Stimulated activated CD4-positive, alpha-beta T cell treated with anti-CD3 and anti-CD28 coated beads, Interleukin-1b, Interleukin-23, amount 100 ng/mL, for 24 hours (primary cell): Measurements from ENCODE around the gene SNX25.
"Not testable (repeated sequence)": the region's sequence is repeated elsewhere in the genome, so short reads cannot be mapped to it uniquely, and the experiment has no call there.

ENCODE experiments used
- DNase-seq, 4 experiments: peaks; one replicate each; pipeline ENCODE4 v3.0.0-alpha.2; 2020; ENCODE audit warnings: low read depth in 4 of 4, low spot score in 1 of 4

The SNX25 gene

DNA sequence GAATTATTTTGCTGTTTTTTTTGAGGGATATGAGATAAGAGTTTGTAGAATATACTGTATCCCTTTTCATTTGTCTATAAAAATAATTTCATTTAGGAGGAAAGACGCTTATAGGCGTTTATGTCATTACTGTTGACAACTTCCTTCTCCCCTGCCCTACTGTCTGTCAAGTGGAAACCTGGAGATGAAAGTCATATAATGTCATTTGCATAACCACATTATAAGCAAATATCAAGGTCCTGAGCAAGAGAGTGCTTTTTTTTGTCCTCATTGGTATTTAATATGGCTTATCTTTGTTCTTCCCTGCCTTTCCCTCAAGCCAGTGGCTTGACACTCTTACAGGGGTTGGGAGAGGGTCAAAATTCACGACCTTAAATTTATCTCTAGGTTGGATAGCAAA, 130.5 kb downstream of the SNX25 start:
- DNase-seq = no peak

DNA sequence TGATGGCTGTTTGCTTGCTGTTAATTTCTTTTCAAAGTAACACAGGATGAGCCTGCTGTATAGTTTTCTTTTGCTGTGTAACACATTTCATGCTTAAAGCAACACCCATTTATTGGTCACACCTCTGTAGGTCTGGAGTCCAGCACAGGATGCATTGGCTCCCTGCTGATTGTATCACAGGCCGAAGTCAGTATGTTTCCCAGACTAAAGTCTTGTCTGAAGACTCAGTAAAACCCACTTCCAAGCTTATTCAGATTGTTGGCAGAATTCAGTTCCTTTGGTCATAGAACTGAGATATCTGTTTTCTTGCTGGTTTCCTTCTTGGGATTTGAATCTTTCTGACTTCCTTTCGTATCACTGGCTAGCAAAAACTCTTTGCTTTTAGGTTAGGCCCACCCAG, 132.0 kb downstream of the SNX25 start:
- DNase-seq = no peak

DNA sequence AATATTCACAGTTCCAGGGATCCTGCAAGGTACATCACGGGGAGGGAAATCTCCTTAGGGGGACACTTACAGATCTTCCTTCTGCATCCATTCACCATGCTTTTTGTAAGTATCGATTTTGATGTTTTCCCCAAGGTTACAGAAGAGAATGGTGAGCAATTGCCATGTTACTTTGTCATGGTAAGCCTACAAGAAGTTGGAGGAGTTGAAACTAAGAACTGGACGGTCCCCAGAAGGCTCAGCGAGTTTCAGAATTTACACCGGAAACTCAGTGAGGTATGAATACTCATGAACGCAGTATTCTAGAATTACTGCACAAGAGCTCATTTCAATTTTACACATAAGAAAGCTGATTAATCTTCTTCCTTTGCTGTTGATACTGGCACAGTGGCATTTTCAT, 132.4 kb downstream of the SNX25 start:
- DNase-seq = no peak

DNA sequence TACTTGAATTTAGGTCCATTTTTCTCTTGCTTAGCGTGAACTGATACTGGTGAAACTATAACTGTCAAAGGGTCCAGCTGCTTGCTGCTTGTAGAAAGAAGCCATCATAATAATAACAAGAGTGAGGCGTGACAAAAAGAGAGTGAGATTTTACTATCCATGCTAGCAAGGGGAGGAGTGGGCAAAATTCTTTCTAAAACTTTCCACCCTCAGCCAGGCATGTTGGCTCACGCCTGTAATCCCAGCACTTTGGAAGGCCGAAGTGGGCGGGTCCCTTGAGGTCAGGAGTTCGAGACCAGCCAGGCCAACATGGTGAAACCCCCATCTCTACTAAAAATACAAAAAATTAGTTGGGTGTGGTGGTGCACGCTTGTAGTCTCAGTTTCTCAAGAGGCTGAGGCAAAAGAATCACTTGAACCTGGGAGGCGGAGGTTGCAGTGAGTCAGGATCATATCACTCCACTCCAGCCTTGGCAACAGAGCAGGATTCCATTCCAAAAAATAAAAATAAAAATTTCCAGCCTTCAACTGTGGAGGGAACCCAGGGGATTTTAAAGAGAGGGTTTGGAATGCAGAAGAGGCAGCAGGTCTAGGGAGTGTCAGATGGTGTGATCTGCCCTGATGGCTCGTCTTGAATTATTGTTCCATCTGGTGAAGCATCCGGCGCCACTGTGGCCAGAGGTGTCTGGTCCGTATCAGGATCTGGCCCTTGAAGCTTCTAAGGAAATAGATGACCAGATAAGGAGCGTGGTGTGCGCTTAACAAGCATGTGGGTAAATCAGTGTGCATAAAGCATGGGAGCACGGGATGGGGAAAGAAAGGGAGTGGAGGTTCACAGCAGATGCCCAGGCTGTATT, 134.6 kb downstream of the SNX25 start:
- DNase-seq = no peak

DNA sequence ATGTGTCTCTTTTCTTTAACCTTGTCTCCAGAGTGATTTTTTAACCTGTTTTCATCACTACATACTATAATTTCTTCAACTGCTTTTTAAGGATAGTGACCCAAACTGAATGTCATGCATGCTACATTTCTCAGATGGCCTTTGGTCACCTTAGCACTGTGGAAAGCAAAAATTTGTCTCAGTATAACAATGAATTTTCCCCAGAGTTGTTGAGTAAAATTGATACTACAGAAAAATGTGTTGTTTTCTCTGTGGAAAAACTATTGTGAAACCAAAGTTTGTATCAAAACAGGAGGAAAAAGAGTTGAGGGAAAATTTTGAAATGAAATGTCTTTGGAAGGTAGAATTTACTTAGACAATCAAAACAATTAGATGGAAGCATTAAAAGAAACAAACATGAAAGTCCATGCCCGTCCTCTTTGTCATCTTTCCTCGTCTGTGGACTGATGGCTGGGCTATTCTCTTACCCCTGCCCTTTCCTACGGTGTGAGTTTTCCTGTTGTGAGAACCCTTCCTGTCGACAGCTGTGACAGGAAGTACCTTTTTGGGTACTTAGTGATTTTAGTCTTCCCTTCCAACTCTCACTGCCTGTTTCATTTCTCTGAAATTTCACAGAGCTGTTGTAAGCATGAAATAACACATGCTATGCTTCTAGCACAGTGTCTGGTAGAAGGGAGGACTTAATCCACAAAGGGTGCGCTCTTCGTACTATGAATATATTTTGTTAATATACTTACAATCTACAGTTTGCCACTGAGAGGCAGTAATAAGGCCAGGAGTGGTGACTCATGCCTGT, 135.5 kb downstream of the SNX25 start:
- DNase-seq = no peak

DNA sequence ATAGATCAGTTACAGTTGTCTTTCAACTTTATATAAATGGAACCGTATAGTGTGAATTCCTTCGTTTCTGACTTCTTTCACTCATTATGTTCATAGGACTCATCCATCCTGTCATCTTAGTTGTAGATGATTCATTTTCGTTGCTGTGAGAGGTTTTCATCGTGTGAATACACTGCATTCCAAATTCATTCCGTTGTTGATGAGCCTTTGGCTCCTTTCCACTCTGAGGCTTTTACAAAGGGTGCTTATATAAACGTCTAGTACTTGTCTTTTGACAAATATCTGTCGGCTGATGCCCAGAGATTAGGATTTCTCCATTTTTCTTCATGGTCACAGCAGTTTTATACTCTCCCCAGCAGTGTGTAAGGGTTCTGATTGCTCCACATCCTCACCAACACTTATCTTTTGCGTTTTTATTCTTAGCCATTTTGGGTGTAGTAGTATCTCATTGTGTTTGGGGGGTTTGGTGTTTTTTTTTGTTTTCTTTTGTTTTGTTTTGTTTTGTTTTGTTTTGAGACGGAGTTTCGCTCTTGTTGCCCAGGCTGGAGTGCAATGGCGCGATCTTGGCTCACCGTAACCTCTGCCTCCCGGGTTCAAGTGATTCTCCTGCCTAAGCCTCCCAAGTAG, 137.7 kb downstream of the SNX25 start:
- DNase-seq = no peak

DNA sequence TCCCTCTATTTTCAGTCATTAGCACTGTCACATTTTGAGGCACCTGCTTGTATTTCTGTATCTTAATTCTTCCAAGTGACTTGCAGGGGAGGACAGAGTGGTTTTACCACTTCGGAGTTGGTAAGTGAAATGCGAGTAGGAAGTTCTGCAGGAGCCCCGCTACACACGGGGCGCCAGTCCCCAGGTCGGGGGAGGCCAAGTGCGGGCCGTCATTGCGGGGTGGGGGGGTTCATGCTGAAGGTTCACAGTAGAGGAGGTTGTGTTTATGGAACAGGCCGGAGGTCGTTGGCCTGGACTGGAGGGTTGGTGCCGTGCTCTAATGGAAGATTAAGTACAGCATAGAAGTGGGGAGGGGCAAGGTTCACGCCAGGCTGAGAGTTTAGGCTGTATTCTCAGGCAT, 142.3 kb downstream of the SNX25 start:
- DNase-seq = no peak

DNA sequence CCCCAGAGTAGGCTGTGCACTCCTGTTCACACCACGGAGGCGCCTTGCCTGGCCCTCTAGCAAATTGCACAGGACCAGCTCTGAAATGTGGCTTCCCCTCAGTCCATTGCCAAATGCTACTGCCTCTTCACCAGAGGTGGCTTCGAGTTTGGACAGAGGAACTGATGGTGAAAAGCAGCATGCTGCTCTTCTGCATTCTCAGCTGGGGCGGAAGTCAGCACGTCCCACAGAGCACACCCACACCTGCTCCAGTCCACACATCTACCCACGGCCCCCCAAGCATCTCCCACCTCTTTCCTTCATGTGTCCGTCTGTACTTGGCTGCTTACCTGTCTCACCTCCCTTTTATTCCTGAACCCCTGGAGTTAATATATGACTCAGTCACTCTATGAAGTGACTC, 142.8 kb downstream of the SNX25 start:
- no peak for DNase-seq

DNA sequence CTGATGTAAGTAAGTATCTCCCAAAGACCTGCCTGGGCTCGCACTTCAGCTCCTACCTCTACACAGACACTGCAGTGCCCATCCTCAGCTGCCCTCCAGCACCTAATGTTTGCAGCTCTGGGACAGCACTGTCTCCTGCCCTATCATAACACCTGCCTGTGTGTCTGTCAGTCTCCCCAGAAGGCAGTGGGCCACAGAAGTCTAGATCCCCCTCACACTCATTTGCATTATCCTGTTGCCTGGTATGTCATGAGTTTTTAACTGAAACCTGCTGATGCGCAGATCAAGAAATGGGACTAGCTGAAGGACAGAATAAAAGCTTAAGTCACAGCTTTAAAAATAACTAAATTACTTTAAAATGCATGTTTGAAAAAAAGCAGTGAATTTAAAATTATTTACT, 143.3 kb downstream of the SNX25 start:
- no peak for DNase-seq

DNA sequence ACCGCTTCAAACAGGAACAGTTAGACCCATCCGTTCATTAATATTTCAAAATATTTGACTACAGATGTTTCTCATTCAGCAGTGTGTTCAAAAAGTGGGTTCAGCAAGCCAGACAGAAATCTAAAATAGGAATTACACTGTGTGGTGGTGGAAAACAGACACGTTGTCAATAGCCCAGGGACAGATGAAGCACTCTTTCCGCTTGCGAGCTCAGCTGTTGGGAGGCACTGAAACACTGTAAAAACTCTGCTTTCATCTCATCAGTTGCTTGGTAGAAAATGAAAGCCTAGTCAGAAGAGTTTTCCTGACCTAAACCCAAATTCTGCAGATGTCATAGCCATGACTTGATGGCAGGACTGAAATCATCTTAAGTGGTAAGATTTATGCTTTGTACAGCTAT, 147.8 kb downstream of the SNX25 start:
- DNase-seq = no peak

DNA sequence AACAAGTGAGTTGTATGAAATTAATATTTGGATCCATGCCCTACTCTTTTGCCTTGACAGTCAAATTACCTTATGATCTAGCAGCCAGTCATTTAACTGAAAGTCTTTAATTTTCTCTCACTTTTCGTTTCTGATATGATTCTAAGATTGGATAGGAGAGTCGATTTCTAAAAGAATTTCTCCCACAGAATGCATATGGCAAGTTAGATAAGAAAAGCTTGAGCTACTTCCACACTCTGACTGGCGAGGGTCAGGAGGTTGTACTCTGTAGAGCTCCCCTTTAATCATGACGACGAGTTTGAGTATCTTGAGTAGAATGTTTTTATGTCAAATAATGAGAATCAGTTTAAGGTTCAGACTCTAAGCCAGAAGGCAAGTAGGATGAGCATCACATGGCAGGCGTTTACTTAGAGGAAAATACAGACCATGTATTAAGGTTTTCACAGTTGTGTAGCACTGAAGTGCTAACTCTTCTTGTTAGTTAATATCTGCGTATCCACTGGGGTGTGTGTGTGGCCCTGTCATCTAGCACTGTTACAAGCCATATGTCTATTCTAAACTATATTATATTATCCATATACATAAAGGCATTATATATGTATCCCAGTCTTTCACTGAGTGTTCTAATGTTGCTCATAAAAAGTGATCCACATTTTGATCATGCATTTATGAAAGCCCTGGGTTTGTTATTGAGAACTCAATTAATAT, 148.5 kb downstream of the SNX25 start:
- DNase-seq = no peak

DNA sequence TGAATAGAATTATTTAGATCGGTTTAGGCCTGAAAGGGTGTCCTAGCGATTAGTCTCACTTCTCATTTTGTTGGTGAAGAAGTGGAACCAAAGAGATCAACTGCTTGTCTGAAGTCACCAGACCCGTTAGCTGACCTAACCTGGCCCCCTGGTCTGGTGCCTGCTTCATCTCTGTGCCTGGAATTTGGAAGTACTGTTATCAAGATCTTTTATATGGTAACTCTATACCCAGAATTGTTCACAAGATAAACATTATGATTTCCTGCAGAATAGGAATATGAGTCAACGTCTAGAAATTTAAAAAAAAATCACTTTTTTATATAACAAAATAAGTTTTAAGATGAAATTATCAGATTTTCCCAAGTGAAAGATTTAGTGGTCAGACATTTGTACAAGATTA, 149.1 kb downstream of the SNX25 start:
- DNase-seq = no peak

DNA sequence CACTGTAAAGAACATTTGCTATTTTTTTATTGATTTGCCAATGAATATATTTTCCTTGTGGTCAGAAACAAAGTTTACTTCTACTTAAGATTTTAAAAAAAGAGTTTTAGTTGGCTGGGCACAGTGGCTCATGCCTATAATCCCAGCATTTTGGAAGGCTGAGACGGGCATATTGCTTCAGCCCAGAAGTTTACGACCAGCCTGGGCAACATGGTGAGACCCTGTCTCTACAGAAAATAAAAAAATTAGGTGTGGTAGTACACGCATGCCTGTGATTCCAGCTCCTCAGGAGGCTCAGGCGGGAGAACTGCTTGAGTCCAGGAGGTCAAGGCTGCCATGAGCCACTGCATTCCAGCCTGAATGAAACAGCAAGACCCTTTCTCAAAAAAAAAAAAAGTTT, 149.6 kb downstream of the SNX25 start:
- DNase-seq = no peak

DNA sequence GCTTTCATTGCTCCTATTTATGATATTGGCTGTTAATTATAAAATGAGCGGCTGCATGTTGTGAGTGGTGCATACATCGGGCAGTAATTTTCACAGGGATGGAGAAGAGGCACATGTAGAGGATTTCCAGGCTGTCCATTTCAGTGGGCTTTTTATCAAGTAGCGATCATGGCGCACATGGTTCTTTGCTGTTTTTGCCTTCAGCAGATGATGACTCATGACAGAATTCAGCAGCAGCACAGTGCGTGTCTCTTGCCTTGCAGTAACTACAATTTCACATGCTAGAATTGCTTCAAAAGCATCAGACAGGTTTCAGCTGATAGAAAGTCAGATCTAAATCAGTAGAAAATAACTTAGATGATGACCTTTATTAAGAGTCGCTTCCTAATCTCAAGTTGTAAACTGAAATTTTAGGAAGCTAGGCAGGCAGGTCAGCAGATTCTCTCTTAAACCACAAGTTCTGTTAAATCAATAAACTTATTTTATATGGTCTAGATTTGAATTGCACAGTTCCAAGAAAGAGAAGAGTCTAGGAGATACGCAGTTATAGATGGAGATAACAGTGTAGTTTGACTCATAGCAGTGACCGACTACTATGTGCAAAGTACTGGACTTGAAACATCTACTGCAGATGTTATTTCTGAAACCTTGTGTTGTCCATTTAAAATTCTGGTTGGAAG, 150.5 kb downstream of the SNX25 start:
- no peak for DNase-seq

DNA sequence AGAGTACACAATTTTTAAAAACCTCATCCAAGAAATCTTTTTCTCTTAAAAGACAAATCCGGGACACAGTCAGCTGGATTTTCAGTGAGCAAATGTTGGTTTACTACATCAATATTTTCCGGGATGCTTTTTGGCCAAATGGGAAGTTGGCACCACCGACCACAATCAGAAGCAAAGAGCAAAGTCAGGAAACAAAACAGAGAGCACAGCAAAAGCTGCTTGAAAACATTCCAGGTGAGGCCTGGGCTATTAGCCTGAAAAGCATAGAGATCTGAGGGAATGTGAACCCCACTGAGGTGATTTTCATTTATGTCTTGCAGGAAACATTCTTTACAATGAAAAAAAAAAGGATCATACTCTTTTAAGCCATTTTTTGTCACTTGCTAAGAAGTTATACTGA, 152.5 kb downstream of the SNX25 start:
- no peak for DNase-seq

DNA sequence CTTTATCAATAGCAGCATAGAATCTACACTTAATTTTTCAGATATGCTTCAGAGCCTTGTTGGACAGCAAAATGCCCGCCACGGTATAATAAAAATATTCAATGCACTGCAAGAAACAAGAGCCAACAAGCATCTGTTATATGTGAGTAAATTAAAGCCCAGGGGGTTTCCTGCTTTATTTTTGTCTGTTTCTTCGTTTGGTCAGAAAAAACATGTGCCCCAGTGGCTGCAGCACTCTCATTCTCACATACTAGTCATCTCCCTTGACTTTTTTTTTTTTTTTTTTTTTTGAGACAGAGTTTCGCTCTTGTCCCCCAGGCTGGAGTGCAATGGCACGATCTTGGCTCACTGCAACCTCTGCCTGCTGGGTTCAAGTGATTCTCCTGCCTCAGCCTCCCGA, 153.2 kb downstream of the SNX25 start:
- not testable (repeated sequence) for DNase-seq

DNA sequence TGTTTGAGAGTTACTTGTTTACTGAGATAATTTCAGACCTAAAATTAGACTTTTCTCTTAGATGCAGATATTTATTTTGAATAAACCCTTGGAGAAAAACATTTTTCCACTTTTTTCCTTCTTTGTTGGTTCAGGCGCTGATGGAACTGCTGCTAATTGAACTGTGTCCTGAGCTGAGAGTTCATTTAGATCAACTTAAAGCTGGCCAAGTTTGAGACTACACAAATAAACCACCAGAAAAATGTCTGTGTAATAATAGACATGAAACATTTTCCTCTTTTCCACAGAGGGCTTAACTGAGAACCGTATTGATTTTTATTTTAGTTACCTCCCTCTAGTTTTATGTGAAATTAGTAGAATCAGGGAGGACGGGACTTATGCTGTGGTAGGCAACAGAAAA, 153.9 kb downstream of the SNX25 start:
- no peak for DNase-seq

DNA sequence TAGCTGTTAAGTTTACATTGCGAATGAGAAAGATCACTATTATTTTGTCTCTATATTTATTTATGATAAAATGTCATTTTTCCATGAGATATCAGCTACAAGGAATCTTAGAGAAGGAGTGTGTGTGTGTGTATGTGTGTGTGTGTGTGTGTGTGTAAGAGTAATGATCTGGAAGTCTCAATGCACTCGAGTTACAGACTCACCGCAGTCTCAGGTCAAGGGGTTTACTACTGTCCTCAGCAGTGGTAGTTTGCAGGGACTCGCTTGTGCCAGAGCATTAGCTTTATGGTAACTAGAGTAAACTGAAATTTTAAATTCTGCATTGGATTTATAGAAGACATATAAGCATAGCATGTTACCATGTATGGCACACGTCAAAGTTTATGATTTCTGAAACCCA, 155.5 kb downstream of the SNX25 start:
- no peak for DNase-seq

DNA sequence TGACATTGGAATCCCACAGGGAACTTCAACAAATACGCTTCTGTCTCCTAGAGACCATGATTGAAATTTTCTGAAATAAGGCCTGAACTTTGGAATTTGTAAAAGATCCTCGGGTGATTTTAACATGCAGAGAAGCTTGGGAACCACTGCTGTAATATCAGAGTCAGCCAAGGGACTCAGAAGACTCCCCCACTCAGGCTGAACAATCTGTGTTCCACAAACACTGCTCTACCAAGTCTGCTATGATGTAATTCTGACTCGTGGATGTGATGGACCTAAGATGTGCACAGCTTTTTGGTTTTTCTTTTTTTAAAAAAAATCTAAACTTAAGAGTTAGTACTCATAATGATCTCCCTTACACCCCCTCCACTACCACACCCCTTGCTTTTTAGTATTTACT, 160.3 kb downstream of the SNX25 start:
- no peak for DNase-seq

DNA sequence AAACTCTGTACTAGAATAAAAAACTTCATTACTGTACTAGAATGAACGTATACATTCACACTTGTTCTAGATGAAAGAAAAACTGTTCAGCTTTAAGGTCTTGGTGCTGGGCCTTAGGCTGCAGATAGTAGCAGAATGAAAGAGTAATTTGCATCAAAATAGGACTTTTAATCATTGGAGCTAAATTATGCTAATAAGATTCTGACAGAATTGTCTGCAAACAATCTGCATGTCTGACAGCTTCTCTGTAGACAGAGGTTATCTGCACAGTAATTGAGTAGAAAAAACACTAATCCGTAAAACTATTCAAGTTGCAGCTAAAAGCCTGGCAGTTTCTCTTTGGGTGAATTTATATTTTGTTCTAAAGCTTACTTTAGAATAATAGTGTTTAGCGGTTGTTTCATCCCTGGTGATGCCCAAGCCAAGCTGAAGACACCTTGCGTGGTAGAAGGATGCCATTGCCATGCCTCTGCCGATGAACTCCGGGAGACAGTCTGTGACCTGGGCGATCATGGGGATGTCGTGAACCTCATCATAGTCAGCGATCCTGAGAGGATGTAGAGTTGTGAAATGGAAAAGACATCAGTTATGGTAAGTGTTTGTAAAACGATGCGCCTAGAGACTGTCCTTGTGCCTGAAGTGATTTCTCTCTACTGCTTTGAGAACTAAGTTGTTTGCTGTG, 161.0 kb downstream of the SNX25 start:
- no peak for DNase-seq
